Esophagus squamous epithelium (tissue), 5 donors: ENCODE data around the gene LYRM7. TPM values are rescaled to one million over a fixed set of nuclear protein-coding genes. Genes with fewer than 3 reads are reported as not detected.

ENCODE experiments used
- DNase-seq: peaks from one replicate; lab custom pipeline; 2025; lab: John Stamatoyannopoulos, UW
- H3K27ac ChIP-seq, 4 donors: fragments of 200-600 bp; sonication (generic); one replicate each; pipeline ENCODE4 v1.5.1; 2016 to 2019; ENCODE audit warnings: mild to moderate bottlenecking in 1 of 4
- H3K27me3 ChIP-seq, 4 donors: fragments of 200-600 bp; sonication (generic); 1 replicate in 3 of 4; 2 replicates in 1 of 4; pipeline versions ENCODE4 v1.5.1 to v1.6.0; 2017 to 2021; ENCODE audit warnings: antibody characterized with exemption in 1 of 4
- H3K36me3 ChIP-seq, 3 donors: fragments of 200-600 bp; sonication (generic); one replicate each; pipeline ENCODE4 v1.5.1; 2016 to 2019
- H3K4me1 ChIP-seq, 3 donors: fragments of 200-600 bp; sonication (generic); one replicate each; pipeline ENCODE4 v1.5.1; 2017 to 2019
- H3K4me3 ChIP-seq, 4 donors: fragments of 200-600 bp; sonication (generic); 1 replicate in 3 of 4; 2 replicates in 1 of 4; pipeline ENCODE4 v1.5.1; 2016 to 2019; ENCODE audit warnings: mild to moderate bottlenecking in 2 of 4, moderate library complexity in 1 of 4
- H3K9me3 ChIP-seq, 3 donors: fragments of 200-600 bp; sonication (generic); one replicate each; pipeline ENCODE4 v1.5.1; 2016 to 2019
- POLR2A ChIP-seq, 4 donors: fragments of 450-650 bp; IDR thresholded peaks; one replicate each; pipeline ENCODE4 v1.6.1; 2017; ENCODE audit warnings: antibody characterized with exemption in 4 of 4, mild to moderate bottlenecking in 4 of 4, moderate library complexity in 3 of 4
- WGBS, 2 donors: methylation state at CpG; one replicate each; pipeline ENCODE4 v1.1.5; 2018; 5-methylcytosine and 5-hydroxymethylcytosine counted together
- intact Hi-C: fragments of 100-400 bp; cut with DNase I; formaldehyde crosslinking; loops from one replicate; pipeline ENCODE4 v1.15.0; 2022
- total RNA-seq, 4 donors: library from RNA; depleted of rRNA; stranded (reverse); fragments of >200 nt; gene quantifications; one replicate each; pipeline ENCODE4 v1.1.0, GENCODE V29; 2016
- TF ChIP-seq, protein P1 (sequence below), 6 experiments: fragments of 450-650 bp in 4 of 6; fragments of 200-600 bp in 2 of 6; sonication (generic) in 2 of 6; IDR thresholded peaks; one replicate each; pipeline ENCODE4 v1.5.1; 2016 to 2019; ENCODE audit warnings: antibody characterized with exemption in 6 of 6, mild to moderate bottlenecking in 4 of 6, moderate library complexity in 4 of 6
- donor health status: DM: yes; HTN: yes; CAD: no.

Gene LYRM7
- total RNA-seq, 4 donors from 2014 or later = 4.1 to 9.3 (median 6.4) TPM

DNA sequence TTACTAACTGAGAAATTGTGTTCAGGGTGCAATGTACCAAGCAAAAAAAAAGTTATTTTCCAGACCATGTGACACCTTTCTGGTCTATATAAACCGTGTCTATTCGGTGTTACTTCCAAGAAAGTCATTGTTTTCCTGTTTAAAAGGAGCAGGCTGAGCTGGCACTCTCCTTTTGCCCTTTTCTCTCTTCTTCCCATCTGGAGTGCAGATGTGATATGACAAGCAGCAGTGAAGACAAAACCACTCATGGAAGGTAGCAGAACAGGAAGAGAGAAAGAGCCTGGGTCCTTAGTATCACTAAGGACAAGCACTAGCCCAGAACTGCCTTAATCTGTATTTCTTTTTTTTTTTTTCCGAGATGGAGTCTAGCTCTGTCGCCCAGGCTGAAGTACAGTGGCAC, 25.6 kb downstream of the LYRM7 start:
- H3K27me3 ChIP-seq = no peaks in the 10 kb centered on the region
- intact Hi-C loops = no loop called here
- 77 to 78% methylated on average over 3 of the region's 4 CpGs for WGBS, 2 donors
- H3K4me1 ChIP-seq = no peaks in the 10 kb centered on the region
- no peak overlapping the region for H3K27ac ChIP-seq
- no peak overlapping the region for H3K4me3 ChIP-seq
- TF ChIP-seq POLR2A (IDR thresholded peaks at IDR 0.05) = no peak
- TF ChIP-seq, protein P1, sequence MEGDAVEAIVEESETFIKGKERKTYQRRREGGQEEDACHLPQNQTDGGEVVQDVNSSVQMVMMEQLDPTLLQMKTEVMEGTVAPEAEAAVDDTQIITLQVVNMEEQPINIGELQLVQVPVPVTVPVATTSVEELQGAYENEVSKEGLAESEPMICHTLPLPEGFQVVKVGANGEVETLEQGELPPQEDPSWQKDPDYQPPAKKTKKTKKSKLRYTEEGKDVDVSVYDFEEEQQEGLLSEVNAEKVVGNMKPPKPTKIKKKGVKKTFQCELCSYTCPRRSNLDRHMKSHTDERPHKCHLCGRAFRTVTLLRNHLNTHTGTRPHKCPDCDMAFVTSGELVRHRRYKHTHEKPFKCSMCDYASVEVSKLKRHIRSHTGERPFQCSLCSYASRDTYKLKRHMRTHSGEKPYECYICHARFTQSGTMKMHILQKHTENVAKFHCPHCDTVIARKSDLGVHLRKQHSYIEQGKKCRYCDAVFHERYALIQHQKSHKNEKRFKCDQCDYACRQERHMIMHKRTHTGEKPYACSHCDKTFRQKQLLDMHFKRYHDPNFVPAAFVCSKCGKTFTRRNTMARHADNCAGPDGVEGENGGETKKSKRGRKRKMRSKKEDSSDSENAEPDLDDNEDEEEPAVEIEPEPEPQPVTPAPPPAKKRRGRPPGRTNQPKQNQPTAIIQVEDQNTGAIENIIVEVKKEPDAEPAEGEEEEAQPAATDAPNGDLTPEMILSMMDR (IDR thresholded peaks at IDR 0.05) = no peak
- no peak for DNase-seq
- no peaks in the 10 kb centered on the region for H3K9me3 ChIP-seq
- peaks cover 0 to 7% (median 0%) of the 10 kb centered on the region in 3 donors for H3K36me3 ChIP-seq

DNA sequence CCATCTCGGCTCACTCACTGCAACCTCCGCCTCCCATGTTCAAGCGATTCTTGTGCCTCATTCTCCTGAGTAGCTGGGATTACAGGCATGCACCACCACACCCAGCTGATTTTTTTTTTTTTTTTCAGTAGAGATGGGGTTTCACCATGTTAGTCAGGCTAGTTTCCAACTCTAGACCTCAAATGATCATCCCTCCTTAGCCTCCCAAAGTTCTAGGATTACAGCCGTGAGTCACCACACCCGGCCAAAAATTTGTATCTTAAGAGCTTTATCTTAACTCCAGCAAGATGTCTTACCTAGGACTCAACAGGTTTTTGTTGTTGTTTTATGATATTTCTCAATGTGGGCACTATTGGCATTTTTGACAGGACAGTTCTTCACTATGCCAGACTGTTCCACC, 27.9 kb downstream of the LYRM7 start:
- Histone ChIP-seq H3K36me3 (peaks cover 0 to 11% (median 0%) of the 10 kb centered on the region in 3 donors), H3K27ac (no peak overlapping the region), H3K4me3 (no peak overlapping the region), H3K9me3 (no peaks in the 10 kb centered on the region), H3K27me3 (no peaks in the 10 kb centered on the region), H3K4me1 (no peaks in the 10 kb centered on the region)
- TF ChIP-seq, protein P1 (IDR thresholded peaks at IDR 0.05) = no peak
- TF ChIP-seq POLR2A (IDR thresholded peaks at IDR 0.05) = no peak
- no peak for DNase-seq
- intact Hi-C loops = no loop called here
- 87 to 88% methylated on average over 5 of the region's 5 CpGs for WGBS, 2 donors

DNA sequence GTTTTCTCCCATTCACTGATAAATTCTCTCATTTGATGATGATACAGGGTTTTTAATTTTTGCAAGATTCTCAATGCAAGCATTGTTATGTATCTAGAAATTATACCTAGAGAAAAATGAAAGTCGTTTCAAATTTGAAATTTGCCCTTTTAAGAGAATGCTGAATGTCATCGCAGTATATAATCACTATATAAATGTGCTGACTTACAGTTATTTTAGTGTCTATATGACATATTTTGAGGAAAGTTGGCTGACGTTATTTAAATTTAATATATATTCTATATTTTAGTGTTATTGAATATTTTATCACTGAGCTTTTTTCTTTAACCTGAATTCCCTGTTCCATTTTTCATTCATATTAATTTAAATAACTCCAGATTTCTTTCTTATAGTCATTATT, 29.8 kb downstream of the LYRM7 start:
- Histone ChIP-seq H3K36me3 (peaks cover 0 to 11% (median 0%) of the 10 kb centered on the region in 3 donors), H3K9me3 (no peaks in the 10 kb centered on the region), H3K4me1 (no peaks in the 10 kb centered on the region), H3K27me3 (no peaks in the 10 kb centered on the region), H3K27ac (no peak overlapping the region), H3K4me3 (no peak overlapping the region)
- intact Hi-C loops = no loop called here
- WGBS, 2 donors = 90 to 95% methylated on average over 3 of the region's 3 CpGs
- DNase-seq = no peak
- TF ChIP-seq, protein P1 (IDR thresholded peaks at IDR 0.05) = no peak
- no peak for TF ChIP-seq POLR2A (IDR thresholded peaks at IDR 0.05)

DNA sequence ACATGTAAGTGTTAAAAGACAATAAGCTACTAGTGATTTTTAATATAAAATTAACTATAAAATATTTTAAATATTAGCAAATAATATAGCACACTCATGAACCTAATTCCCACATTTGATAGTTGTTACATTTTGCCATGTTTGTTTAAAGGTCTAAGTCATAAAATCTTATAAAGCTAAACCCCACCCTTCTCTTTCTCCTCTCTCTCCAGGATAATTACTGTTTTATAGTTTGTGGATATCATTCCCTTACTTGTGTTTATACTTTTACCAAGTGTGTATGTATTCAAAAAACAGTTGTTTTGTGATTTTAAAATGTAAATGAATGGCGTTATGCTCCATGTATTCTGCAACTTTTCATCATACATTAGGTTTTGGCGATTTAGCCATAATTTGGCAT, 34.2 kb downstream of the LYRM7 start:
- no peaks in the 10 kb centered on the region for H3K27me3 ChIP-seq
- no peak overlapping the region for H3K27ac ChIP-seq
- no peak for TF ChIP-seq POLR2A (IDR thresholded peaks at IDR 0.05)
- TF ChIP-seq, protein P1 (IDR thresholded peaks at IDR 0.05) = no peak
- no peak overlapping the region for H3K4me3 ChIP-seq
- 73 to 74% methylated on average over 2 of the region's 2 CpGs for WGBS, 2 donors
- intact Hi-C loops = no loop called here
- DNase-seq = no peak
- peaks cover 0 to 5% (median 0%) of the 10 kb centered on the region in 3 donors for H3K4me1 ChIP-seq
- no peaks in the 10 kb centered on the region for H3K9me3 ChIP-seq
- peaks cover 0 to 9% (median 0%) of the 10 kb centered on the region in 3 donors for H3K36me3 ChIP-seq

DNA sequence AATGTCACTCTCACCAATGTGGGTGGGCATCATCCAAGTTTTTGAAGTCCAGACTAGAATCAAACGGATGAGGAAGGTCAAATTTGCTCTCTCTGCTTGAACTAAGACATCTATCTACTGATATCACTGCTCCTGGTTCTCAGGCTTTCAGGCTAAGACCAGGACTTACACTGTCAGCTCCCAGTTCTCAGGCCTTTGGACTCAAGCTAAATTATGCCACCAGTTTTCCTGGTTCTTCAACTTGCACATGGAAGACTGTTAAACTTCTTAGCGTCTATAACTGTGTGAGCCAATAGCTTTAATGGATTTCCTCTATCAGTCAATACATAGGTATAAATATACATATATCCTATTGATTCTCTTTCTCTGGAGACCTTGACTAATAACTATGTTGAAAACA, 35.3 kb downstream of the LYRM7 start:
- Histone ChIP-seq H3K4me3 (no peak overlapping the region), H3K27ac (no peak overlapping the region), H3K4me1 (peaks cover 0 to 5% (median 0%) of the 10 kb centered on the region in 3 donors), H3K9me3 (no peaks in the 10 kb centered on the region), H3K36me3 (peaks cover 0 to 4% (median 0%) of the 10 kb centered on the region in 3 donors), H3K27me3 (no peaks in the 10 kb centered on the region)
- TF ChIP-seq, protein P1 (IDR thresholded peaks at IDR 0.05) = no peak
- no peak for TF ChIP-seq POLR2A (IDR thresholded peaks at IDR 0.05)
- 90 to 92% methylated on average over 2 of the region's 2 CpGs for WGBS, 2 donors
- intact Hi-C loops = no loop called here
- no peak for DNase-seq
